HG03175 (cell line): ENCODE measurements around the gene SMTN.

Experiments
- ATAC-seq: cut with Tn5 transposase; IDR thresholded peaks from one replicate; pipeline ENCODE4 v1.9.1; 2021; ENCODE audit warnings: mild to moderate bottlenecking, moderate library complexity; ENCODE audit not compliant: unreplicated experiment

SMTN gene

GRCh38 chr22:31148953-31149627 lies 68.0 kb downstream of the SMTN start:
- ATAC-seq = no peak

- no peak for ATAC-seq
Observed at GRCh38 chr22:31150615-31151014, 69.5 kb downstream of the SMTN start.

DNA sequence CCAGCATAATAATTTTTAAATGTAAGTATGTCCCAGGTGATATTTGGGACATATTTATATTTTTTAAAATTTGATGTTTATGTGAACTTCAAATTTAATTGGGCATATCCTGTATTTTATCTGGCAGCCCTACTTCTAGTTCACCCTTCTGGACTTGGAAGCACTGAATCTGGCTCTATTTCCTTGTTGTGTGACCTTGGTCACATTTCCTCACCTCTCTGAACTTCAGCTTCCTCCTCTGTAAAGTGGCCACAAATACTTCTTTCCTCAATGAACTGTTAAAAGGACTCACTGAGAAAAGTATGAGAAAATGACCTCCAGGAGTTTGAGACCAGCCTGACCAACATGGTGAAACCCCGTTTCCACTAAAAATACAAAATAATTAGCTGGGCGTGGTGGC lies 70.8 kb downstream of the SMTN start:
- ATAC-seq = no peak

DNA sequence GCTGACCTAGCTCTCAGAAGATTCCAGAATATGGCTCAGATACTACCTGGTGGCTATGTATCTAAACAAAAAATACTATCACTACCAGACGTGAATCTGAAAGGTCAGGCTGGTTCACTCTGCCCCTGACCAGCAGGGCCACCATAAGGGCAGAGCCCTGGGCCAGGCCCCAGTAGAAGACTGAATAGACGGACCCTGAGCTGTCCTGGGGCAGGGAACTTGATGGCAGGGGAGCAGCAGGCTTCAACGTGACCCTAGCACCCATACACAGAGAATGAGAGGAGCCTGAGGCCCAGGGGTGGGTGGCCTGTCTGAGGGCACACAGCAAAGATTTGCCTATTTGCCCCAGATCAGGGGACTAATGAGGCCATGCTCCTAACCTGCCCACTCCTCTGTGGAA lies 72.2 kb downstream of the SMTN start:
- no peak for ATAC-seq
